Inflammatory macrophage (primary cell): ENCODE data around the gene ASB14.
A peak's percentile ranks its signal among the peaks of the same experiment; 100 is the strongest.

Source experiments
- DNase-seq, 2 donors: peaks; one replicate each; pipeline ENCODE4 v3.0.0-alpha.2; 2020 to 2022

ASB14 gene

DNA sequence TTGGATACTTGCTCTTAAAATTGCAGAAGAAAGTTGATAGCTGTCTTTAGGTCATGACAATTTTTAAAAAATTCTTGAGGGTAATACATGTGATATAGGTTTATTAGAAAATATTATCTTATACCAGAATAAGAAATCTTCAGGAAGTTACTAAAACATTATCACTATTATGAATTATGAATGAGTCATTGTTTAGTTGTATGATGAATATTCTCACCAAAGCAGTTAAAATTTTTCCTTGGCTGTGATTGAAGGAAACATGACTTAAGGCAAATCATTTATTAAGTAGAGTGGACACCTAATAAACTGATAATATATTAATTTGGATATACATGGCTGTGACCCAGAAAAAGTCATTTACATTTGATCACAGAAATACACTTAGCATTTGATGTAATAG lies 34.8 kb downstream of the ASB14 start:
- DNase-seq: no peak

DNA sequence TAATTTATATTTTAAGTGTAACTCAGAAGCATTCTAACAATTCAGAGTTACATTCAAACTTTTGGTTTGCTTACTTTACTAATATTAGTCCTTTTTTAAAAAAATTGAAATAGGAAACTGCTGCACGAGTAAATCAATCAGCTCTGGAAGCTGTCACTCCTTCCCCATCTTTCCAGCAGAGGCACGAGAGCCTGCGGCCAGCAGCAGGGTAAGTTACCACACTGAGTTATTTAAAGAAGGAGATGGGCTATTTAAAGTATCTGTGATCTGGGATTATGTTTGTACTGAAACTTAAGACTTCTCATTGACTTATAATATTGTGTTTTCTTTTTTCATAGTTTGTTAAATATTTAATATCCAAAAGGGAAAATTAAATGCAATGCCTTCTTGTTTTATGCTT lies 35.6 kb downstream of the ASB14 start:
- DNase-seq: no peak

- DNase-seq: peak; percentile 42 to 57
These were observed 40.1 kb downstream of the ASB14 start for GRCh38 chr3:57252404-57252803.

GRCh38 chr3:57244946-57245345 lies 47.5 kb downstream of the ASB14 start:
- no peak for DNase-seq

GRCh38 chr3:57234613-57235575 lies 57.6 kb downstream of the ASB14 start:
- no peak for DNase-seq

DNA sequence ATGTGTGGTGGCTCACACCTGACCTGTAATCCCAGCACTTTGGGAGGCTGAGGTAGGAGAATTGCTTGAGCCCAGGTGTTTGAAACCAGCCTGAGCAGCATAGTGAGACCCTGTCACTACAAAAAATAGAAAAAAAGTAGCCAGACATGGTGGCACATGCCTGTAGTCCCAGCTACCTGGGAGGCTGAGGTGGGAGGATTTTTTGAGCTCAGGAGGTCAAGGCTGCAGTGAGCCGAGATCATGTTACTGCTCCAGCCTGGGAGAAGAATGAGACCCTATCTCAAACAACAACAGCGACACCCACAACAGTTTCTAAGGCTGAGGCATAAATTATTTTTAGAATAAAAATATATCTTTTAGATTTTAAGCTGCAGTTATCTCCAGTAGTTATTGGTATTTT lies 58.7 kb downstream of the ASB14 start:
- DNase-seq: no peak

DNA sequence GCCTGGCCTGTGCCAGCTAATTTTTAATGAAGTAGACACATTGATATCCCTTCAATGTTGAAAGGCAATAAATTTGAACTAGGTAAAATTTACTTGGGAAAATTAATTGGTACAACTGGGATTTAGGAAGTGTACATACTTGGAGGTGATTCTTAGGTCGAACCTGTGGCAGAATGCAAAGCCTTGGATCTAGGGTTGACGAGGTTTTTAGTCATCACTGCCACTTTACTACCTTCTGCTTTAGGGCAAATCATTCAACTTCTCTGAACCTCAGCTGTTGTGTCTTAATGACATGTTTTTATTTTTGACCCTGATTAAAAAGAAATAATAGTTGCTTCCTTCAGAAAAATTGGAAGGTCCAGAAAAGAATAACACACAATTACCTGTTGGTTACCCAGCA lies 62.5 kb downstream of the ASB14 start:
- no peak for DNase-seq

DNA sequence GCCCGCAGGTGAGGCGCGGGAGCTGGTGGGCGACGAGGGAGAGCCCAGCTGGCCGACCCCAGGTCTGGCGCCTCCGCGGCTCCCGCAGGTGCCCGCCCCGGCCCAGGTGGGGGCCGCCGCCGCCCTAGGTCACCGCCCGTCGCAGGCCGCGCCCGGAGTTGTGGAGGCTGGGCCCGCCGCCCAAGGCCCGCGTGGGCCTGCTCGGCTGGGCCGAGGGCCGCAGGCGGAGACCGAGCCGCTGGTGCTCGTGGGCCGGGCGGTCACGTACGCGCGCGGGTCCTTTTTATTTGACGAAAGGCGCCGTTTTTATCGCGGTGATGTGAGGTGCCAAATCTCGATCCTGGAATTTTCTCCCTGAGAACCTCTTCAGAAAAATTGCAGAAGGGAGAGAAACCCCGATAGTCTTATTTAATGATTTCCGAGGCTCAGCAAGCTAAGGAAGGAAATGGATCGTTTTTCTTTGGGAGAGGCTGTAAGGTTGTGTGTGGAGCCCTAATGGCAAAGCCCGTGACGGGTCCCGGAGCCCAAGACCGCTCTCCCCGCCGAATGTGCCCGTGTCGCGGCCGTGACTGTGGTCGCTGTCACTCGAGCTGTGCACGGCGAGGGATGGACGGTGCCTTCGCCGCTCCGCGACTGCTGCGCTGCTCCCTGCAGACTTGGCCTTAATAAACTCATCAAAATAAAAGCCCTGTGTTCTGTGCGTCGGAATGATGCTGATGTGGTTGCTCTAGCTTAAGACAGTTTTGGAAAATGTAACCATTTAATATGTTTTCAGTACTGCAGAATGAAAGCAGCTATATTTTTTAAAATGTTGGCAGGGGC lies 64.3 kb downstream of the ASB14 start:
- DNase-seq: peak; percentile 29 to 55

GRCh38 chr3:57227204-57227929 lies 65.1 kb downstream of the ASB14 start, which contains the start of gene APPL1:
APPL1 (plus strand) TSS chr3:57227729; CDS start chr3:57227884, 155 bp downstream.
- DNase-seq: peak; percentile 94 to 96

- peak; percentile 11 to 27 for DNase-seq
These were observed 66.3 kb downstream of the ASB14 start for GRCh38 chr3:57226176-57226575.

DNA sequence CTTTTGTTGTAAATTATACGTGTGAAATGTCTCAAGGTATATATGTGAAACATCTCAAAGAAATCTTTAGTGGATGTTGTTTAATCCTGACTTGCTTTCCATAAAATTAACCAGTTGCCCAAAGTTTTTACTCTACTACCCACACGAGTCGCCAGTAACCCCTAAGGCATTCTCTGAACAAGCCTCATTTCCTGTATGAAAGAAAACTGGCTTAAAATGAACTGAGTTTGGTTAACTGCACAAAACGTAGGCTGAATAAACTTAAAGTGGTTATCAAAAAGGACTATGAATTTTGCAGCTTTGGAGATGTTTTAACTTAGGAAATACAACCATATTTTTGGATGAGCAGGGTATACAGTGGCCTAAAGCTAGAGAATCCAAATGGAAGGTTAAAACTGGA lies 67.6 kb downstream of the ASB14 start:
- no peak for DNase-seq

- peak in 1 of 2 donors; percentile 15 for DNase-seq
These were observed 70.6 kb downstream of the ASB14 start for GRCh38 chr3:57221883-57222282.
